Liver (tissue), 9 donors: Measurements from ENCODE around the gene ARF4. TPM values are rescaled to one million over a fixed set of nuclear protein-coding genes. Genes with fewer than 3 reads are reported as not detected.

ENCODE experiments used
- DNase-seq: peaks from one replicate; pipeline ENCODE4 v3.0.0-alpha.2; 2017; ENCODE audit warnings: low spot score
- H3K27ac ChIP-seq, 2 donors: one replicate each; pipeline ENCODE4 v1.7.0; 2013; ENCODE audit warnings: inconsistent platforms in 2 of 2, low read length in 2 of 2, control low read depth in 1 of 2, low read depth in 1 of 2, mild to moderate bottlenecking in 1 of 2
- H3K27me3 ChIP-seq, 4 donors: one replicate each; pipeline versions ENCODE4 v1.6.1 to v1.7.0; 2013; ENCODE audit warnings: low read length in 3 of 4, inconsistent platforms in 1 of 4, mild to moderate bottlenecking in 1 of 4, moderate library complexity in 1 of 4; ENCODE audit not compliant: control insufficient read depth in 4 of 4, insufficient read depth in 4 of 4
- H3K36me3 ChIP-seq, 4 donors: one replicate each; pipeline versions ENCODE4 v1.6.1 to v1.7.0; 2013; ENCODE audit warnings: low read length in 3 of 4, mild to moderate bottlenecking in 3 of 4, low read depth in 1 of 4, moderate library complexity in 1 of 4; ENCODE audit not compliant: control insufficient read depth in 4 of 4, insufficient read depth in 3 of 4
- H3K4me1 ChIP-seq, 4 donors: one replicate each; pipeline versions ENCODE4 v1.6.1 to v1.7.0; 2013; ENCODE audit warnings: low read length in 3 of 4, mild to moderate bottlenecking in 3 of 4, moderate library complexity in 1 of 4; ENCODE audit not compliant: control insufficient read depth in 4 of 4, insufficient read depth in 4 of 4
- H3K4me3 ChIP-seq, 3 donors: one replicate each; pipeline versions ENCODE4 v1.6.1 to v1.7.0; 2013; ENCODE audit warnings: low read length in 3 of 3, control low read depth in 1 of 3, low read depth in 1 of 3, mild to moderate bottlenecking in 1 of 3
- H3K9ac ChIP-seq, 2 donors: one replicate each; pipeline ENCODE4 v1.7.0; 2013; ENCODE audit warnings: low read length in 2 of 2, mild to moderate bottlenecking in 2 of 2, moderate library complexity in 2 of 2, control low read depth in 1 of 2, low read depth in 1 of 2
- H3K9me3 ChIP-seq, 4 donors: one replicate each; pipeline versions ENCODE4 v1.6.1 to v1.7.0; 2013; ENCODE audit warnings: low read length in 3 of 4; ENCODE audit not compliant: control insufficient read depth in 4 of 4
- EGR1 ChIP-seq, 2 donors: IDR thresholded peaks; 2 replicates each; pipeline ENCODE4 v1.6.1; 2016 to 2018; ENCODE audit warnings: antibody characterized with exemption in 2 of 2, low read depth in 2 of 2
- GABPA ChIP-seq, 2 donors: IDR thresholded peaks in 1 of 2; conservative IDR thresholded peaks in 1 of 2; 2 replicates each; pipeline ENCODE4 v1.6.1; 2016; ENCODE audit warnings: antibody characterized with exemption in 2 of 2, mild to moderate bottlenecking in 1 of 2, moderate library complexity in 1 of 2
- HNF4A ChIP-seq, 2 donors: conservative IDR thresholded peaks; 2 replicates each; pipeline ENCODE4 v1.6.1; 2016; ENCODE audit warnings: antibody characterized with exemption in 2 of 2, mild to moderate bottlenecking in 2 of 2
- HNF4G ChIP-seq: IDR thresholded peaks from 2 replicates; pipeline ENCODE4 v1.6.1; 2016; ENCODE audit warnings: antibody characterized with exemption
- NR2F2 ChIP-seq: IDR thresholded peaks from 2 replicates; pipeline ENCODE4 v1.6.1; 2016; ENCODE audit warnings: antibody characterized with exemption
- RAD21 ChIP-seq, 2 donors: IDR thresholded peaks; 2 replicates each; pipeline ENCODE4 v1.6.1; 2016; ENCODE audit warnings: antibody characterized with exemption in 2 of 2, mild to moderate bottlenecking in 2 of 2
- SP1 ChIP-seq: IDR thresholded peaks from 2 replicates; pipeline ENCODE4 v1.6.1; 2018; ENCODE audit warnings: antibody characterized with exemption, mild to moderate bottlenecking
- TAF1 ChIP-seq: conservative IDR thresholded peaks from 2 replicates; pipeline ENCODE4 v1.6.1; 2016; ENCODE audit warnings: antibody characterized with exemption, mild to moderate bottlenecking
- YY1 ChIP-seq: IDR thresholded peaks from 2 replicates; pipeline ENCODE4 v1.6.1; 2016; ENCODE audit warnings: antibody characterized with exemption, mild to moderate bottlenecking
- WGBS: extraction: QIAGEN DNeasy Blood & Tissue Kit; methylation state at CpG from one replicate; pipeline ENCODE4 v1.1.7; 2013; 5-methylcytosine and 5-hydroxymethylcytosine counted together
- polyA plus RNA-seq, 2 donors: library from polyadenylated mRNA; stranded (reverse) in 1 of 2; unstranded in 1 of 2; fragments of 200-250 nt in 1 of 2; fragments of >200 nt in 1 of 2; fragmentation: Nextera tagmentation in 1 of 2; extraction: Ambion mirVana in 1 of 2; gene quantifications; one replicate each; pipeline versions ENCODE4 v1.2.1 to v1.2.3, GENCODE V29; 2013 to 2015
- total RNA-seq, 2 donors: library from RNA; depleted of rRNA; stranded (reverse); fragments of >200 nt; gene quantifications; one replicate each; pipeline ENCODE4 v1.2.3, GENCODE V29; 2014
- TF ChIP-seq, protein P1 (sequence below): IDR thresholded peaks from 2 replicates; pipeline ENCODE4 v1.6.1; 2016; ENCODE audit warnings: antibody characterized with exemption
- TF ChIP-seq, protein P2 (sequence below): fragments of 150-350 bp; IDR thresholded peaks from 2 replicates; pipeline ENCODE4 v1.5.1; 2017; ENCODE audit warnings: improper control_type of control experiment, low read depth, low read length; ENCODE audit not compliant: missing input control
- TF ChIP-seq, protein P3 (sequence below): IDR thresholded peaks from 2 replicates; pipeline ENCODE4 v1.6.1; 2016; ENCODE audit warnings: antibody characterized with exemption, mild to moderate bottlenecking
- TF ChIP-seq, protein P4 (sequence below): IDR thresholded peaks from 2 replicates; pipeline ENCODE4 v1.6.1; 2016; ENCODE audit warnings: antibody characterized with exemption
- donor health status: healthy.
- donor health status: healthy.
- donor health status: healthy.
- donor health status: healthy.
- donor health status: healthy.

Gene ARF4
- total and polyA plus RNA-seq, 4 donors: 90.0 to 143 (median 106) TPM

DNA sequence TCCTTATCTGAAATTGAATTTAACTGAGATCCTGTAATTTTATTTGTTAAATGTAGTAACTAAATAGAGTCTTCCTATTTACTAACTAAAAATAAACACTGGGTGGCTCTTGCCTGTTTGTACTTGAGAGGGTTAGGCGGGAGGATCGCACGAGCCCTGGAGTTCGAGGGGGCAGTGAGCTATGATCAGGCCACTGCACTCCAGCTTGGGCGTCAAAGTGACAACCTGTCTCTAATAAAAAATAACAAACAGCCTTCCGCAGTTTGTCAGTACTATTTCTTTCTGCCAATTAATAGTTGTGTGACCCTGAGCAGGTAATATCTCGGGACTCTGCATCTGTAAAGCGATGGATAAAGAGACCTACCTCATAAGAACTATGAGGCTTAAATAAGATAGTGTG is 41.8 kb downstream of the ARF4 start:
- Histone ChIP-seq H3K27me3 (no peaks in the 10 kb centered on the region), H3K9me3 (no peaks in the 10 kb centered on the region), H3K9ac (peak overlapping the region; percentile 84 to 89), H3K36me3 (peaks cover 0 to 6% (median 3%) of the 10 kb centered on the region in 4 donors), H3K27ac (peak overlapping the region; percentile 89 to 90), H3K4me1 (peaks cover 11 to 20% (median 16%) of the 10 kb centered on the region in 4 donors), H3K4me3 (peak overlapping the region; percentile 88 to 96 (median 95))
- peak; percentile 19 for TF ChIP-seq TAF1
- no peak for TF ChIP-seq SP1
- no peak for DNase-seq
- WGBS: 15% methylated on average over 8 of the region's 8 CpGs

GRCh38 chr3:57546616-57547015 is 50.5 kb downstream of the ARF4 start:
- WGBS: 94% methylated on average over 1 of the region's 1 CpG
- no peak overlapping the region for H3K4me3 ChIP-seq
- TF ChIP-seq RAD21 (IDR thresholded peaks at IDR 0.05) (no peak), HNF4G (no peak), NR2F2 (no peak), HNF4A (conservative IDR thresholded peaks at IDR 0.05) (no peak), YY1 (no peak), SP1 (no peak), GABPA (IDR thresholded peaks at IDR 0.05 in 1 of 2, conservative IDR thresholded peaks at IDR 0.05 in 1 of 2) (no peak), EGR1 (IDR thresholded peaks at IDR 0.05; ENCODE audit: low read depth in 2 of 2) (no peak)
- TF ChIP-seq, protein P1, sequence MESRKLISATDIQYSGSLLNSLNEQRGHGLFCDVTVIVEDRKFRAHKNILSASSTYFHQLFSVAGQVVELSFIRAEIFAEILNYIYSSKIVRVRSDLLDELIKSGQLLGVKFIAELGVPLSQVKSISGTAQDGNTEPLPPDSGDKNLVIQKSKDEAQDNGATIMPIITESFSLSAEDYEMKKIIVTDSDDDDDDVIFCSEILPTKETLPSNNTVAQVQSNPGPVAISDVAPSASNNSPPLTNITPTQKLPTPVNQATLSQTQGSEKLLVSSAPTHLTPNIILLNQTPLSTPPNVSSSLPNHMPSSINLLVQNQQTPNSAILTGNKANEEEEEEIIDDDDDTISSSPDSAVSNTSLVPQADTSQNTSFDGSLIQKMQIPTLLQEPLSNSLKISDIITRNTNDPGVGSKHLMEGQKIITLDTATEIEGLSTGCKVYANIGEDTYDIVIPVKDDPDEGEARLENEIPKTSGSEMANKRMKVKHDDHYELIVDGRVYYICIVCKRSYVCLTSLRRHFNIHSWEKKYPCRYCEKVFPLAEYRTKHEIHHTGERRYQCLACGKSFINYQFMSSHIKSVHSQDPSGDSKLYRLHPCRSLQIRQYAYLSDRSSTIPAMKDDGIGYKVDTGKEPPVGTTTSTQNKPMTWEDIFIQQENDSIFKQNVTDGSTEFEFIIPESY: no peak
- TF ChIP-seq, protein P2, sequence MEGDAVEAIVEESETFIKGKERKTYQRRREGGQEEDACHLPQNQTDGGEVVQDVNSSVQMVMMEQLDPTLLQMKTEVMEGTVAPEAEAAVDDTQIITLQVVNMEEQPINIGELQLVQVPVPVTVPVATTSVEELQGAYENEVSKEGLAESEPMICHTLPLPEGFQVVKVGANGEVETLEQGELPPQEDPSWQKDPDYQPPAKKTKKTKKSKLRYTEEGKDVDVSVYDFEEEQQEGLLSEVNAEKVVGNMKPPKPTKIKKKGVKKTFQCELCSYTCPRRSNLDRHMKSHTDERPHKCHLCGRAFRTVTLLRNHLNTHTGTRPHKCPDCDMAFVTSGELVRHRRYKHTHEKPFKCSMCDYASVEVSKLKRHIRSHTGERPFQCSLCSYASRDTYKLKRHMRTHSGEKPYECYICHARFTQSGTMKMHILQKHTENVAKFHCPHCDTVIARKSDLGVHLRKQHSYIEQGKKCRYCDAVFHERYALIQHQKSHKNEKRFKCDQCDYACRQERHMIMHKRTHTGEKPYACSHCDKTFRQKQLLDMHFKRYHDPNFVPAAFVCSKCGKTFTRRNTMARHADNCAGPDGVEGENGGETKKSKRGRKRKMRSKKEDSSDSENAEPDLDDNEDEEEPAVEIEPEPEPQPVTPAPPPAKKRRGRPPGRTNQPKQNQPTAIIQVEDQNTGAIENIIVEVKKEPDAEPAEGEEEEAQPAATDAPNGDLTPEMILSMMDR: no peak
- TF ChIP-seq, protein P3, sequence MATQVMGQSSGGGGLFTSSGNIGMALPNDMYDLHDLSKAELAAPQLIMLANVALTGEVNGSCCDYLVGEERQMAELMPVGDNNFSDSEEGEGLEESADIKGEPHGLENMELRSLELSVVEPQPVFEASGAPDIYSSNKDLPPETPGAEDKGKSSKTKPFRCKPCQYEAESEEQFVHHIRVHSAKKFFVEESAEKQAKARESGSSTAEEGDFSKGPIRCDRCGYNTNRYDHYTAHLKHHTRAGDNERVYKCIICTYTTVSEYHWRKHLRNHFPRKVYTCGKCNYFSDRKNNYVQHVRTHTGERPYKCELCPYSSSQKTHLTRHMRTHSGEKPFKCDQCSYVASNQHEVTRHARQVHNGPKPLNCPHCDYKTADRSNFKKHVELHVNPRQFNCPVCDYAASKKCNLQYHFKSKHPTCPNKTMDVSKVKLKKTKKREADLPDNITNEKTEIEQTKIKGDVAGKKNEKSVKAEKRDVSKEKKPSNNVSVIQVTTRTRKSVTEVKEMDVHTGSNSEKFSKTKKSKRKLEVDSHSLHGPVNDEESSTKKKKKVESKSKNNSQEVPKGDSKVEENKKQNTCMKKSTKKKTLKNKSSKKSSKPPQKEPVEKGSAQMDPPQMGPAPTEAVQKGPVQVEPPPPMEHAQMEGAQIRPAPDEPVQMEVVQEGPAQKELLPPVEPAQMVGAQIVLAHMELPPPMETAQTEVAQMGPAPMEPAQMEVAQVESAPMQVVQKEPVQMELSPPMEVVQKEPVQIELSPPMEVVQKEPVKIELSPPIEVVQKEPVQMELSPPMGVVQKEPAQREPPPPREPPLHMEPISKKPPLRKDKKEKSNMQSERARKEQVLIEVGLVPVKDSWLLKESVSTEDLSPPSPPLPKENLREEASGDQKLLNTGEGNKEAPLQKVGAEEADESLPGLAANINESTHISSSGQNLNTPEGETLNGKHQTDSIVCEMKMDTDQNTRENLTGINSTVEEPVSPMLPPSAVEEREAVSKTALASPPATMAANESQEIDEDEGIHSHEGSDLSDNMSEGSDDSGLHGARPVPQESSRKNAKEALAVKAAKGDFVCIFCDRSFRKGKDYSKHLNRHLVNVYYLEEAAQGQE: no peak
- TF ChIP-seq, protein P4, sequence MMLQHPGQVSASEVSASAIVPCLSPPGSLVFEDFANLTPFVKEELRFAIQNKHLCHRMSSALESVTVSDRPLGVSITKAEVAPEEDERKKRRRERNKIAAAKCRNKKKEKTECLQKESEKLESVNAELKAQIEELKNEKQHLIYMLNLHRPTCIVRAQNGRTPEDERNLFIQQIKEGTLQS: no peak
- no peak for DNase-seq
- no peak overlapping the region for H3K27ac ChIP-seq
- H3K36me3 ChIP-seq: peaks cover 0 to 1% (median 0%) of the 10 kb centered on the region in 4 donors
- no peak overlapping the region for H3K9ac ChIP-seq
- peaks cover 2 to 11% (median 9%) of the 10 kb centered on the region in 4 donors for H3K4me1 ChIP-seq
- H3K27me3 ChIP-seq: no peaks in the 10 kb centered on the region
- no peaks in the 10 kb centered on the region for H3K9me3 ChIP-seq
